ENCODE results near the gene POMT1.
"Not testable (repeated sequence)": the region's sequence is repeated elsewhere in the genome, so short reads cannot be mapped to it uniquely, and the experiment has no call there.

Gene POMT1

DNA sequence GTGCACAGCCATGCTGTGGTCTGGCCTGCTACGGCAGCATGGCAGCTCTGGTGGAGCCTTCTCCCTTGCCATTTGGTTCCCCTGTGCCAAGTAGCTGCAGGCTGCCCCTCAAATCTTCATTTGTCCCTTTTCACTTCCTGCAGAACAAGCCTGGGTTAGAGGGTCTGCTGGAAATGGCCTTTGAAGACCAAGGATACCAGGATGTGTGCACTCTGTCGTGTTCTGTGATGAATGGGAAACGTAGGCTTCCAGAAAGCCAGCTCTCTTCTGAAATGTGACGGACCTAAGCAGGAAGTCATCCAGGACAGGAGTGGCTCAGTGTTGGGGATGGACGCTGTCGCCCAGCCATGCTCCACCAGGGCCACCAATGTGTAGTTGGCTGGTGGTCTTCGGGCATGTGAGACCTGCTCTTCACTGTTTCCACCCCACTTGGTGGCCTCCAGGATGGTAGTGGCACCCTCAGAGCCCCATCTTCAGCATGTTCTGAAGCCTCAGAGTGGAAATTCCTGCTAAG, 3.4 kb upstream of the POMT1 start:
- Mint-ChIP-seq H3K4me1 (ENCODE audit: low read depth) (peaks cover 36% of the 10 kb centered on the region), H3K27me3 (ENCODE audit: low read depth) (no peaks in the 10 kb centered on the region), H3K9me3 (no peaks in the 10 kb centered on the region), H3K4me3 (no peak overlapping the region), H3K27ac (peak overlapping the region; percentile 93), H3K36me3 (ENCODE audit: low read depth) (peaks cover 29% of the 10 kb centered on the region)

DNA sequence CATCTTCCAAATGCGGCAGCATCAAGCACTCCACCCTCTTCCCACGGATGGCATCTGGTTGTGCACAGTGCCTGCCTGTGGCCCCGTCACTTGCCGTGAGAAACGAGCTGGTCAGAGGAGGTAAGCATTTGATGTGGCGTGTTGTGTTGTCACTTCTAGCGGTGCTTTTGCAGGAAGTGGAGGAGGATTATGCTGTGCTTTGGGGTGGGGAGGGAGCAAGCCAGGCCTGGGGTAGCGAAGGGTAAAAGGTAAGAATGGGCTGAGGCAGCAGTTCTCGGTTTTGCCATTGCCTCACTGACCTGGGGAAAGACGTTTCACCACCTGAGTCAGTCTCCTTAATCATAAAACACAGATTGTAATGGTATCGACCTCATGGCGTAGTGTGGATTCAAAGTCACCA, 2.3 kb upstream of the POMT1 start:
- Mint-ChIP-seq H3K36me3 (ENCODE audit: low read depth) (peaks cover 27% of the 10 kb centered on the region), H3K4me1 (ENCODE audit: low read depth) (peaks cover 39% of the 10 kb centered on the region), H3K9me3 (no peaks in the 10 kb centered on the region), H3K4me3 (peak overlapping the region; percentile 84), H3K27ac (peak overlapping the region; percentile 93), H3K27me3 (ENCODE audit: low read depth) (no peaks in the 10 kb centered on the region)

DNA sequence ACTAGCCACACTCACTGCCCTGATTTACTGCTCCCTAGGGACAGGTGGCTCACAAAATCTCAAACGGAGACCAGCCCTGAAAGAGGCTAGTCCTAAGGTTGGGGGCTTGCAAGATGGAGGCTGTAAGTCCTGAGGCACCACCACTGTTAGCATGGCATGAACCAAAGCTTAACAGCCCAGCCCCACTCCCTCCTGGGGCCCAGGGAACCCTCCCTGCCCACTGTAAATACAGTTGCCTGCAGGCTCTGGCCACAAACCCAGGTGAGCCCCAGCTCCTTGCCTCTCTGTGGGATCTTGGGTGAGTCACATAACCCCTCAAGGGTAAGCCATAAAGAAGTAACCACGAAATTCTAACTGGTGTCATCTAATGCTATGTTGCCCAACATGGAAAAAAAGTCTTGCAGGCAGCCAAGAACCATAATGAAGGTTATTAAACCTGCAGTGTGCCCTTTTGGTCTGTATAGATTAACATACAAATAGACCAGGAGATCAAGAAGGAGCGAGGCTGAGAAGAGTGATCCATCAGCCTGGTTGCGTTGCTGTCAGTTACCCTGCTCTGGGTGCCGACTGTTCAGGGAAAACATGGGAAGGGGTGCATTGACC, 1.7 kb upstream of the POMT1 start:
- H3K4me1 Mint-ChIP-seq (ENCODE audit: low read depth): peaks cover 39% of the 10 kb centered on the region

DNA sequence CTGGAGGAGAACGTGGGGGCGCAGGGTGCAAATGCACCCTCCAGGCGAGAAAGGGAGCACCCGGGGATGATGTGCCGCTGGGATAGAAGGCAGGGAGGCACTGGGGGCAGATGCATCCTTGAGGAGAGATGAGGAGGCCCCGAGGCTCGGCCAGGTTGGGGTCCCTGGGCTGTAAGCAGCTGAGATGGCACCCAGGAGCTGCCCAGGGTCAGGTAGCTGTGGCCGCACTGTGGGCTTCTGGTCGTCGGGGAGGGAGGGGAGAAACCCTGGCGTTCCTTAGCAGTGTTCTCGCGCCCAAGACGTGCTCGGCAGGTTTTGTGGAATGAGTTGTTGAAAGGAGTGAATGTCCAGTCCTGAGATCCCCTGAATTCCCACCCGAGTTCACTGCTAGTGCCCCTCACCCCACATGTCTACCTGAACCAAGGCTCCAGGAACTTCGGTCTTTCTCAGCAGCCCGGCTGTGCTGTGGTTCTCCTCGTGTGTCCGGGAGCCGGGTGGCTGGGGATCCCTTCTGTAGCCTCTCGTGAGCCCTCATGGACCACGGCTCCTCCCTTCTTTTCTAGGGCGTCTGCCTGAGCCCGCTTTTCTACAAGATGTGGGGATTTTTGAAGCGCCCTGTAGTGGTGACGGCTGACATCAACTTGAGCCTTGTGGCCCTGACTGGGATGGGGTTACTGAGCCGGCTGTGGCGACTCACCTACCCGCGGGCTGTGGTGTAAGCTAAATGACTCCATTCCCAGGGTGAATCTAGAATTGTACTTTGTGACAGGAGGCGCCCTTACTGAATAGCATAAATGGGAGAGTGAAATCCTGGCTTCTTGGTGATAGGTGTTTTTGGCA, 1.1 kb downstream of the POMT1 start:
- Mint-ChIP-seq H3K9me3 (no peaks in the 10 kb centered on the region), H3K4me1 (ENCODE audit: low read depth) (peaks cover 36% of the 10 kb centered on the region), H3K27ac (peak overlapping the region; percentile 85), H3K36me3 (ENCODE audit: low read depth) (peaks cover 26% of the 10 kb centered on the region), H3K27me3 (ENCODE audit: low read depth) (no peaks in the 10 kb centered on the region), H3K4me3 (peak overlapping the region; percentile 95)

More for the DNA sequence above, 1.7 kb upstream of the POMT1 start:
- H3K9me3 Mint-ChIP-seq: no peaks in the 10 kb centered on the region
- peaks cover 27% of the 10 kb centered on the region for H3K36me3 Mint-ChIP-seq (ENCODE audit: low read depth)
- no peaks in the 10 kb centered on the region for H3K27me3 Mint-ChIP-seq (ENCODE audit: low read depth)
- peak overlapping the region; percentile 93 for H3K27ac Mint-ChIP-seq
- H3K4me3 Mint-ChIP-seq: peak overlapping the region; percentile 84

DNA sequence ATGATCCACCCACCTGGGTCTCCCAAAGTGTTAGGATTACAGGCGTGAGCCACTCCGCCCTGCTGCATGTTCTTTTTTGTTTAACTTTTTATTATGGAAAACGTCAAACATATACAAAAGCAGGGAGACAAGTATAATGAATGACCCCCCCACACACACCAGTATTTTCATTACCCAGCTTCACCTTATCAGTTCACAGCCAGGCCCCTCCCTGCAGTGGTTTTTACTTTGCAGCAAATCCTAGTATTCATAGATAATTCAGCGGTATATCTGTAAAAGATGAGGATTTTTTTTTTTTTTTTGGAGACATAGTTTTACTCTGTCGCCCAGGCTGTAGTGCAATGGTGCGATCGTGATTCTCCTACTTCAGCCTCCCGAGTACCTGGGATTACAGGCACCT, 2.3 kb downstream of the POMT1 start:
- peak overlapping the region; percentile 95 for H3K4me3 Mint-ChIP-seq
- H3K4me1 Mint-ChIP-seq (ENCODE audit: low read depth): peaks cover 27% of the 10 kb centered on the region
- H3K27ac Mint-ChIP-seq: no peak overlapping the region
- H3K36me3 Mint-ChIP-seq (ENCODE audit: low read depth): peaks cover 23% of the 10 kb centered on the region
- H3K9me3 Mint-ChIP-seq: no peaks in the 10 kb centered on the region
- no peaks in the 10 kb centered on the region for H3K27me3 Mint-ChIP-seq (ENCODE audit: low read depth)

DNA sequence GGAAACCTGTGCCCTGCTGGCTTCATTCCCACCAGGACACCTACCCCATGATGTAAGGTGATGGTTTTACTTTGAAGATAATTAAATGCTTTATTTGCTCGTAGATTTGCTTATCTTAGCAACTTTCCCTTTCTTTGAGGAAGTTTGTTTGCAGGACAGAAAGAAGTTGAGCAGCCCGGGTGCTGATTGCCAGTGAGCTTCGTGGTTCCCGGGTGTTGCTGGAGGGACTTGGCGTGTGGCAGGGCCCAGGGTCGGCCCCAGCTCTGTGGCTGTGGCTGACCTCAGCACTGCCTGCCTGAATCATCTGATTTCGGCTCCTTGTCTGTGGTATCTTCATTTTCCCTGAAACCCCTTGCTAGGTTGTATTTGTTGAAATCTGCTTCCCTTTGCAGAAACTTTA, 8.7 kb downstream of the POMT1 start:
- Mint-ChIP-seq H3K27ac (no peak overlapping the region), H3K9me3 (no peaks in the 10 kb centered on the region), H3K4me3 (no peak overlapping the region), H3K36me3 (ENCODE audit: low read depth) (peaks cover 28% of the 10 kb centered on the region), H3K4me1 (ENCODE audit: low read depth) (no peaks in the 10 kb centered on the region), H3K27me3 (ENCODE audit: low read depth) (no peaks in the 10 kb centered on the region)

DNA sequence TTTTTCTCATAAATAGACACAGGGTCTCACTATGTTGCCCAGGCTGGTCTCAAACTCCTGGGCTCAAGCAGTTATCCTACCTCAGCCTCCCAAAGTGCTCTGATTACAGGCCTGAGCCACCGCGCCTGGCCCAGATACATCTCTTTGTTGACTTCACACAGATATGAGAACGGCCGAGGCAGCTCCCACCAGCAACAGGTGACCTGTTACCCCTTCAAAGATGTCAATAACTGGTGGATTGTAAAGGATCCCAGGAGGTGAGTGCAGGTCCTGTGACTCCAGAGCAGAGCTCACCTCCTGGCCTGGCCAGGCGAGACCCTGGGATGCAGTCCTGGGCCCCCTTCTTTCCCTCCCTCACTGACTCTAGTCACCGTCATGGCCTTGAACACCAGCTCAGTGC, 9.2 kb downstream of the POMT1 start:
- Mint-ChIP-seq H3K27me3 (ENCODE audit: low read depth) (no peaks in the 10 kb centered on the region), H3K4me3 (no peak overlapping the region), H3K36me3 (ENCODE audit: low read depth) (peaks cover 26% of the 10 kb centered on the region), H3K4me1 (ENCODE audit: low read depth) (no peaks in the 10 kb centered on the region), H3K9me3 (no peaks in the 10 kb centered on the region), H3K27ac (no peak overlapping the region)

DNA sequence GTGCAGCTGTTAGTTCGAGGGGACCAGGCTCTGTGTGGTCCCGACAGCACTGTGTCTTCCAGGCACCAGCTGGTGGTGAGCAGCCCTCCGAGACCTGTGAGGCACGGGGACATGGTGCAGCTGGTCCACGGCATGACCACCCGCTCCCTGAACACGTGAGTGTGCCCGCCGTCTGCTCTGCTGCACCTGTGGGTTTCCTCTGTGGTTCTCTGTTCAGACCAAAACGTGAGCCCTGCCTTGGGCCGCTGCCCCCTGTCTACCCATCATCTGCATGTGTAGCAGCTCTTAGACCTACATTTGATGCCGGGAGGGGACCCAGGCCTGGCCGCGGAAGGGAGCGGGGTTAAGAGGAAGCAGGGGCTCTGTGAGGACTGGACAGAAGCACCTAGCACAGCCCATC, 10.5 kb downstream of the POMT1 start:
- H3K36me3 Mint-ChIP-seq (ENCODE audit: low read depth): peaks cover 31% of the 10 kb centered on the region
- no peaks in the 10 kb centered on the region for H3K9me3 Mint-ChIP-seq
- H3K27me3 Mint-ChIP-seq (ENCODE audit: low read depth): no peaks in the 10 kb centered on the region
- no peak overlapping the region for H3K27ac Mint-ChIP-seq
- no peaks in the 10 kb centered on the region for H3K4me1 Mint-ChIP-seq (ENCODE audit: low read depth)
- no peak overlapping the region for H3K4me3 Mint-ChIP-seq

DNA sequence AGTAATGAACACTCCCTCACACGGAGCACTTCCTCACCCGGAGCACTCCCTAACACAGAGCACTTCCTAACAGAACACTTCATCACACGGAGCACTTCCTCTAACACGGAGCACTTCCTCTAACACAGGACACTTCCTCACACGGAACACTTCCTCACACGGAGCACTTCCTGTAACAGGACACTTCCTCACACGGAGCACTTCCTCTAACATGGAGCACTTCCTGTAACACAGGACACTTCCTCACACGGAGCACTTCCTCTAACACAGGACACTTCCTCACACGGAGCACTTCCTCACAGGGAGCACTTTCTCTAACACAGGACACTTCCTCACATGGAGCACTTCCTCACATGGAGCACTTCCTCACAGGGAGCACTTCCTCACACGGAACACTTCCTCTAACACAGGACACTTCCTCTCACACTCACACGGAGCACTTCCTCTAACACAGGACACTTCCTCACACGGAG, 12.9 kb downstream of the POMT1 start:
- H3K36me3 Mint-ChIP-seq (ENCODE audit: low read depth): peaks cover 38% of the 10 kb centered on the region
- not testable (repeated sequence) for H3K9me3 Mint-ChIP-seq; H3K4me1 Mint-ChIP-seq (ENCODE audit: low read depth); H3K27ac Mint-ChIP-seq; H3K4me3 Mint-ChIP-seq; H3K27me3 Mint-ChIP-seq (ENCODE audit: low read depth)

DNA sequence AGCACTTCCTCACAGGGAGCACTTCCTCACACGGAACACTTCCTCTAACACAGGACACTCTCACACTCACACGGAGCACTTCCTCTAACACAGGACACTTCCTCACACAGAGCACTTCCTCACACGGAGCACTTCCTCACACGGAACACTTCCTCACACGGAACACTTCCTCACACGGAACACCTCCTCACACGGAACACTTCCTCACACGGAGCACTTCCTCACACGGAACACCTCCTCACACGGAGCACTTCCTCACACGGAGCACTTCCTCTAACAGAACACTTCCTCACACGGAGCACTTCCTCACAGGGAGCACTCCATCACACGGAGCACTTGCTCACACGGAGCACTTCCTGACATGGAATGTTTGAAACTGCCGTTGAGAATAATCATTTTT, 13.4 kb downstream of the POMT1 start:
- no peak overlapping the region for H3K4me3 Mint-ChIP-seq
- no peaks in the 10 kb centered on the region for H3K9me3 Mint-ChIP-seq
- peaks cover 35% of the 10 kb centered on the region for H3K36me3 Mint-ChIP-seq (ENCODE audit: low read depth)
- no peaks in the 10 kb centered on the region for H3K4me1 Mint-ChIP-seq (ENCODE audit: low read depth)
- H3K27me3 Mint-ChIP-seq (ENCODE audit: low read depth): no peaks in the 10 kb centered on the region
- H3K27ac Mint-ChIP-seq: no peak overlapping the region

DNA sequence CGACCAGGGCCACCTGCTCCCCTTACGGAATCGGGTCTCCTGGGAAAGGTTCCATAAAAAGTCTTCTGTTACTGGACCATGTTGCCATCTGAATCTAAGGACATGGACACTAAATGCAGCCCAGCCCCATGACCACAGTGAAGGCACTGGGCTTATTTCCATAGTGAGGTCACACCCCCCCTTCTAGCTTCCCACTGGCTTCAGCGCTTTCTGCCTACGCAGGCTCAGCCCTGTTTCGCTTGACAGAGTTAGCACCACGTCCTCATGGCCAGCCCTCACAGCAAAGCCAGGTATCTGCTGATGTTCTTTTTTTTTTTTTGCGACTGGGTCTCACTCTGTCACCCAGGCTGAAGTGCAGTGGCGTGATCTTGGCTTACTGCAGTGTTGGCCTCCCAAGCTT, 14.2 kb downstream of the POMT1 start:
- H3K36me3 Mint-ChIP-seq (ENCODE audit: low read depth): peaks cover 38% of the 10 kb centered on the region
- no peak overlapping the region for H3K27ac Mint-ChIP-seq
- no peak overlapping the region for H3K4me3 Mint-ChIP-seq

DNA sequence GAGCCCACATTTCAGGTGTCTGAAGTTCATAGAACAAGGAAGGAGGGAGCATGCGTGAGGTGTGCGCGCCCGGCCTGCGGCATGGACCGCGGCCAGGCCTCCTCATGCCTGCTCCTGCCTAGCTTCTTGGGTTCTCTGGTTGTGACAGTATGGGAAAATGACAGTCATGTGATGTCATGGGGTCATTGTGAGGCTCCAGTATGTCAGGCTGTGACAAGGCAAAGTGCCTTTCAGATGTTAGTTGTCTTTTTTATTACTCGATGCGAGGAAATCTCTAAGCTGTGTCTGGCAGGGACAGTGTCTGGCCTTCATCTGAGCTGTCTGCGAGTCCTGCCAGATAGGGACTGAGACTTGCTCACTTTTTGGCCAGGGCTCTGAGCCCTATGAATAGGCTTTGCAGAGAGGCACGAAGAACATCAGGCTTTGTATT, 15.1 kb downstream of the POMT1 start:
- Mint-ChIP-seq H3K36me3 (ENCODE audit: low read depth) (peaks cover 37% of the 10 kb centered on the region), H3K4me3 (no peak overlapping the region), H3K27me3 (ENCODE audit: low read depth) (no peaks in the 10 kb centered on the region), H3K9me3 (no peaks in the 10 kb centered on the region), H3K27ac (no peak overlapping the region), H3K4me1 (ENCODE audit: low read depth) (no peaks in the 10 kb centered on the region)

More for the DNA sequence above, 14.2 kb downstream of the POMT1 start:
- H3K4me1 Mint-ChIP-seq (ENCODE audit: low read depth): no peaks in the 10 kb centered on the region
- no peaks in the 10 kb centered on the region for H3K27me3 Mint-ChIP-seq (ENCODE audit: low read depth)
- H3K9me3 Mint-ChIP-seq: no peaks in the 10 kb centered on the region

DNA sequence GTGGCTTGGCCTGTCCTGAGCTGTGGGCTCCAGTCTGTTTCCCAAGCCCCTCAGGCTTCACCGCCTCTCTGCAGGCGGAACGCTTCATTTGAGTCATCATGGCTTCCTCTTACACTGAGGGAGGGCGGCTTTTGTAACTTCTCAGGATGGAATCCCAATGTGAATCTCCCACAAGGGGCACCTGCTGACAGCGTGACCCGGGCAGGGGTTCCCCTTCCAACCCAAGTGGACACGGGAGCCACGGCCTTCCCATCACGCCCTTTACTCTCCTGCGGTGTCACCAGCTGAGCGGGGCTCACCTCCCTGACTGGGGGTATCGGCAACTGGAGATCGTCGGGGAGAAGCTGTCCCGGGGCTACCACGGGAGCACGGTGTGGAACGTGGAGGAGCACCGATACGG, 15.8 kb downstream of the POMT1 start:
- no peak overlapping the region for H3K27ac Mint-ChIP-seq
- peaks cover 37% of the 10 kb centered on the region for H3K36me3 Mint-ChIP-seq (ENCODE audit: low read depth)
- H3K9me3 Mint-ChIP-seq: no peaks in the 10 kb centered on the region
- H3K4me1 Mint-ChIP-seq (ENCODE audit: low read depth): no peaks in the 10 kb centered on the region
- H3K4me3 Mint-ChIP-seq: no peak overlapping the region
- no peaks in the 10 kb centered on the region for H3K27me3 Mint-ChIP-seq (ENCODE audit: low read depth)

DNA sequence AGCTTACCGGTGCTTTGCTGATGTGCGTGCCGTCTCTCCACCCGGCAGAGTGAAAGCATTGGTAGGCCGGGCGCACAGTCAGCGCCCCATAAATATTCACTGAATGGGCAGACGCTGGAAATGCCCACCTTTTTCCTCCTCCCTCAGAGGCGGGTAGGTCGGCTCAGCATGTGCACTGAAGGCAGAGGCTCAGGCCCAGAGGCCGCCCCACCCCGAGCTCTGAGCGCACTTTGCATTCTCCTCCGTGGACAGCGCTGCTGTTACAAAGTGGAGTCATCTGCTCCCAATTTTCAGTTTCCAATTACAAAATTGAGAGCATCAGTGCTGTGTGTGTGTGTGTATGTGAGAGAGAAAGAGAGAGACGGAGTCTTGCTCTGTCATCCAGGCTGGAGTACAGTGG, 17.8 kb downstream of the POMT1 start:
- H3K4me1 Mint-ChIP-seq (ENCODE audit: low read depth): no peaks in the 10 kb centered on the region
- no peak overlapping the region for H3K27ac Mint-ChIP-seq
- H3K27me3 Mint-ChIP-seq (ENCODE audit: low read depth): no peaks in the 10 kb centered on the region
- no peak overlapping the region for H3K4me3 Mint-ChIP-seq
- peaks cover 32% of the 10 kb centered on the region for H3K36me3 Mint-ChIP-seq (ENCODE audit: low read depth)
- no peaks in the 10 kb centered on the region for H3K9me3 Mint-ChIP-seq

DNA sequence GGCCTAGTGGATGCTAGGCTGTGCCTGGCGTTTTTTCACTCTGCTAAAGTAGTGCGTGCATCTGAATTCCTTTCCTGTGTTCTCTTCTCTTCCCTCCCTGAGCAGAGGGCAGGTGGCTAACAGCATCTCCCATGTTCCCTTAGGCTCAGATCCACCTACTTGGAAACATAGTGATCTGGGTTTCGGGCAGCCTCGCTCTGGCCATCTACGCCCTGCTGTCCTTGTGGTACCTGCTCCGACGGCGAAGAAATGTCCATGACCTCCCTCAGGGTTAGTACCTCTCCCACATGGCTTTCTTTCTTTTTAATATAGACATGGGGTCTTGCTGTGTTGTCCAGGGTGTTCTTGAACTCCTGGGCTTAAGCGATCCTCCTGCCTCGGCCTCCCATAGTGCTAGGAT, 18.5 kb downstream of the POMT1 start:
- Mint-ChIP-seq H3K27me3 (ENCODE audit: low read depth) (no peaks in the 10 kb centered on the region), H3K36me3 (ENCODE audit: low read depth) (peaks cover 33% of the 10 kb centered on the region), H3K9me3 (no peaks in the 10 kb centered on the region), H3K4me3 (no peak overlapping the region), H3K4me1 (ENCODE audit: low read depth) (no peaks in the 10 kb centered on the region), H3K27ac (no peak overlapping the region)

Measured in T-helper 1 cell treated with Interleukin-12 subunit alpha and Interleukin-12 subunit beta and Interleukin-4 antibody, amounts not matched to agents 30 μg/mL and 1 μg/mL, for 36 hours (primary cell).